ENCODE results near the gene ACOT11.

GRCh38 chr1:54653036-54653435 is 105.0 kb downstream of the ACOT11 start:
- TF ChIP-seq TAF1 (IDR thresholded peaks at IDR 0.05; ENCODE audit: borderline replicate concordance, insufficient read depth, low read length) = no peak
- no peak for TF ChIP-seq POLR2AphosphoS5 (IDR thresholded peaks at IDR 0.05; ENCODE audit: low read depth, low read length)
- TF ChIP-seq REST (IDR thresholded peaks at IDR 0.05; ENCODE audit: insufficient read depth in 1 of 2, low read depth in 2 of 2, low read length in 2 of 2) = no peak
- TF ChIP-seq SIN3A (IDR thresholded peaks at IDR 0.05; ENCODE audit: borderline replicate concordance, insufficient read depth, low read length) = no peak

All from PFSK-1 (cell line).